Measurements from ENCODE around the gene ISL2.
"Not testable (repeated sequence)": the region's sequence is repeated elsewhere in the genome, so short reads cannot be mapped to it uniquely, and the experiment has no call there.

Gene ISL2

GRCh38 chr15:76336254-76337058 is at the start of gene ISL2:
ISL2 (plus strand) TSS chr15:76336773; CDS start chr15:76336884, 111 bp downstream.
- Histone ChIP-seq H3K27ac (ENCODE audit: low read depth in 2 of 2, low read length in 2 of 2) (peak within 1 kb of the TSS in 1 of 2 donors; percentile 38), H3K9ac (ENCODE audit: low read depth in 1 of 2, low read length in 2 of 2) (peak within 1 kb of the TSS; percentile 10 to 32), H3K9me3 (ENCODE audit: control insufficient read depth in 2 of 2, low read length in 2 of 2) (no peaks in the 10 kb centered on the region), H3K27me3 (ENCODE audit: control insufficient read depth in 2 of 2, insufficient read depth in 2 of 2, low read length in 2 of 2) (peaks cover 67 to 72% of the 10 kb centered on the region in 2 donors), H3K4me1 (ENCODE audit: control insufficient read depth in 2 of 2, insufficient read depth in 2 of 2, low read length in 2 of 2) (peaks cover 42 to 47% of the 10 kb centered on the region in 2 donors), H3K36me3 (ENCODE audit: control insufficient read depth in 2 of 2, insufficient read depth in 2 of 2, low read length in 2 of 2) (no peaks in the 10 kb centered on the region), H3K4me3 (ENCODE audit: low read length in 2 of 2) (peak within 1 kb of the TSS; percentile 38 to 73)

- Histone ChIP-seq H3K9me3 (ENCODE audit: control insufficient read depth in 2 of 2, low read length in 2 of 2) (no peaks in the 10 kb centered on the region), H3K27me3 (ENCODE audit: control insufficient read depth in 2 of 2, insufficient read depth in 2 of 2, low read length in 2 of 2) (no peaks in the 10 kb centered on the region), H3K4me3 (ENCODE audit: low read length in 2 of 2) (no peak overlapping the region), H3K4me1 (ENCODE audit: control insufficient read depth in 2 of 2, insufficient read depth in 2 of 2, low read length in 2 of 2) (no peaks in the 10 kb centered on the region), H3K27ac (ENCODE audit: low read depth in 2 of 2, low read length in 2 of 2) (no peak overlapping the region), H3K9ac (ENCODE audit: low read depth in 1 of 2, low read length in 2 of 2) (no peak overlapping the region), H3K36me3 (ENCODE audit: control insufficient read depth in 2 of 2, insufficient read depth in 2 of 2, low read length in 2 of 2) (peaks cover 13 to 21% of the 10 kb centered on the region in 2 donors)
These were observed 47.0 kb upstream of the ISL2 start for GRCh38 chr15:76289582-76289981.

DNA sequence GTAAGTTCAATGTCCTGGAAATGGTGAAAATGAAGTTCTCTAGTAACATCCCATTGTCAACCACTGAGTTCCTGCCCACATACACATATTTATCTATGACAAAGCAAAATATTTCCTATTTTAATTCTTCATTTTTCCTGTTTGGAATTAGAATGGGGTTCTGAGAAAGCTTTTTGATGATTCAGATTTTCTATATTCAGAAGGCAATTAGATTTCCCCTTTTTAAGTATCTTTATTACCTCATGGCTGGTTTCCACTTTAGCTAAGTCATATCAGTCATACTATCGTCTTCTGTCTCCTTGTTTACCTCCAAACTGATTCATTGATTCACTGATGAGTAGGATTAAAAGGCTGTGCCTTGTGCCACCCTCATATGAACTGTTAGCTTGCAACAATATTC is 43.2 kb upstream of the ISL2 start:
- H3K9me3 ChIP-seq (ENCODE audit: control insufficient read depth in 2 of 2, low read length in 2 of 2): no peaks in the 10 kb centered on the region
- H3K4me1 ChIP-seq (ENCODE audit: control insufficient read depth in 2 of 2, insufficient read depth in 2 of 2, low read length in 2 of 2): peaks cover 0 to 2% of the 10 kb centered on the region in 2 donors
- H3K4me3 ChIP-seq (ENCODE audit: low read length in 2 of 2): no peak overlapping the region
- no peaks in the 10 kb centered on the region for H3K27me3 ChIP-seq (ENCODE audit: control insufficient read depth in 2 of 2, insufficient read depth in 2 of 2, low read length in 2 of 2)
- H3K27ac ChIP-seq (ENCODE audit: low read depth in 2 of 2, low read length in 2 of 2): no peak overlapping the region
- no peak overlapping the region for H3K9ac ChIP-seq (ENCODE audit: low read depth in 1 of 2, low read length in 2 of 2)
- no peaks in the 10 kb centered on the region for H3K36me3 ChIP-seq (ENCODE audit: control insufficient read depth in 2 of 2, insufficient read depth in 2 of 2, low read length in 2 of 2)

GRCh38 chr15:76294463-76294862 is 42.1 kb upstream of the ISL2 start:
- H3K4me1 ChIP-seq (ENCODE audit: control insufficient read depth in 2 of 2, insufficient read depth in 2 of 2, low read length in 2 of 2); H3K27me3 ChIP-seq (ENCODE audit: control insufficient read depth in 2 of 2, insufficient read depth in 2 of 2, low read length in 2 of 2); H3K9me3 ChIP-seq (ENCODE audit: control insufficient read depth in 2 of 2, low read length in 2 of 2); H3K9ac ChIP-seq (ENCODE audit: low read depth in 1 of 2, low read length in 2 of 2); H3K27ac ChIP-seq (ENCODE audit: low read depth in 2 of 2, low read length in 2 of 2); H3K4me3 ChIP-seq (ENCODE audit: low read length in 2 of 2); H3K36me3 ChIP-seq (ENCODE audit: control insufficient read depth in 2 of 2, insufficient read depth in 2 of 2, low read length in 2 of 2): not testable (repeated sequence)

GRCh38 chr15:76296849-76297248 is 39.7 kb upstream of the ISL2 start:
- peaks cover 0 to 2% of the 10 kb centered on the region in 2 donors for H3K36me3 ChIP-seq (ENCODE audit: control insufficient read depth in 2 of 2, insufficient read depth in 2 of 2, low read length in 2 of 2)
- no peak overlapping the region for H3K9ac ChIP-seq (ENCODE audit: low read depth in 1 of 2, low read length in 2 of 2)
- no peak overlapping the region for H3K27ac ChIP-seq (ENCODE audit: low read depth in 2 of 2, low read length in 2 of 2)
- H3K4me1 ChIP-seq (ENCODE audit: control insufficient read depth in 2 of 2, insufficient read depth in 2 of 2, low read length in 2 of 2): peaks cover 0 to 10% of the 10 kb centered on the region in 2 donors
- no peaks in the 10 kb centered on the region for H3K27me3 ChIP-seq (ENCODE audit: control insufficient read depth in 2 of 2, insufficient read depth in 2 of 2, low read length in 2 of 2)
- no peaks in the 10 kb centered on the region for H3K9me3 ChIP-seq (ENCODE audit: control insufficient read depth in 2 of 2, low read length in 2 of 2)
- H3K4me3 ChIP-seq (ENCODE audit: low read length in 2 of 2): no peak overlapping the region

DNA sequence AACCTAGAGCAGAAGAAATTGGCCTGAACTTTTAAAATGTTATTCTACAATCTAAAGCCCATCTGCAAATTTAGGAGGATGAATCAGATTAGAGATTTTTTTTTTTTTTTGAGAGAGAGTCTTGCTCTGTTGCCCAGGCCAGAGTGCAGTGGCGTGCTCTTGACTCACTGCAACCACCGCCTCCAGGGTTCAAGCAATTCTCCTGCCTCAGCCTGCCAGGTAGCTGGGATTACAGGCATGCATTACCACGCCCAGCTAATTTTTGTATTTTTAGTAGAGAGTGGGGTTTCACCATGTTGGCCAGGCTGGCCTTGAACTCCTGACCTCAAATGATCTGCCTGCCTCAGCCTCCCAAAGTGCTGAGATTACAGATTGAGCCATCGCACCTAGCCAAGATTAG is 38.6 kb upstream of the ISL2 start:
- peaks cover 0 to 10% of the 10 kb centered on the region in 2 donors for H3K4me1 ChIP-seq (ENCODE audit: control insufficient read depth in 2 of 2, insufficient read depth in 2 of 2, low read length in 2 of 2)
- not testable (repeated sequence) for H3K27ac ChIP-seq (ENCODE audit: low read depth in 2 of 2, low read length in 2 of 2); H3K36me3 ChIP-seq (ENCODE audit: control insufficient read depth in 2 of 2, insufficient read depth in 2 of 2, low read length in 2 of 2); H3K27me3 ChIP-seq (ENCODE audit: control insufficient read depth in 2 of 2, insufficient read depth in 2 of 2, low read length in 2 of 2); H3K9me3 ChIP-seq (ENCODE audit: control insufficient read depth in 2 of 2, low read length in 2 of 2); H3K9ac ChIP-seq (ENCODE audit: low read depth in 1 of 2, low read length in 2 of 2); H3K4me3 ChIP-seq (ENCODE audit: low read length in 2 of 2)

DNA sequence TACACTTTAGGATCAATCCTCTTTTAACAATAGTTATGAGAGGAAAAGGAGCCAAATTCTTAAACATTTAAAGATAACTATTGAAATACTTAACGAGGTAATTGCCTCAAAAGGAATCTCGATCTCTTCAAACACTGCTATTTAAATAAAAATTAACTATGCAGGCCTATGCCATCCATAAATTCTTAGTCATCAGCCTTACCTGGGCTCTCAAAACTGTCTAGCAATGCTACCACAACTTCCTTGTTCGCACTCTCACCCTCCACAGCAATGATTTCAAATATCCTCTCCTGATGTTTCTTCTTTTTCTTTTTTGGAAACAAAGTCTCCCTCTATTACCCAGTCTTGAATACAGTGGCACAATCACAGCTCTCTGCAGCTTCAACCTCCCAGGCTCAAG is 37.6 kb upstream of the ISL2 start:
- peaks cover 0 to 10% of the 10 kb centered on the region in 2 donors for H3K4me1 ChIP-seq (ENCODE audit: control insufficient read depth in 2 of 2, insufficient read depth in 2 of 2, low read length in 2 of 2)
- no peaks in the 10 kb centered on the region for H3K27me3 ChIP-seq (ENCODE audit: control insufficient read depth in 2 of 2, insufficient read depth in 2 of 2, low read length in 2 of 2)
- no peaks in the 10 kb centered on the region for H3K9me3 ChIP-seq (ENCODE audit: control insufficient read depth in 2 of 2, low read length in 2 of 2)
- no peak overlapping the region for H3K4me3 ChIP-seq (ENCODE audit: low read length in 2 of 2)
- no peak overlapping the region for H3K27ac ChIP-seq (ENCODE audit: low read depth in 2 of 2, low read length in 2 of 2)
- H3K36me3 ChIP-seq (ENCODE audit: control insufficient read depth in 2 of 2, insufficient read depth in 2 of 2, low read length in 2 of 2): peaks cover 0 to 2% of the 10 kb centered on the region in 2 donors
- no peak overlapping the region for H3K9ac ChIP-seq (ENCODE audit: low read depth in 1 of 2, low read length in 2 of 2)

DNA sequence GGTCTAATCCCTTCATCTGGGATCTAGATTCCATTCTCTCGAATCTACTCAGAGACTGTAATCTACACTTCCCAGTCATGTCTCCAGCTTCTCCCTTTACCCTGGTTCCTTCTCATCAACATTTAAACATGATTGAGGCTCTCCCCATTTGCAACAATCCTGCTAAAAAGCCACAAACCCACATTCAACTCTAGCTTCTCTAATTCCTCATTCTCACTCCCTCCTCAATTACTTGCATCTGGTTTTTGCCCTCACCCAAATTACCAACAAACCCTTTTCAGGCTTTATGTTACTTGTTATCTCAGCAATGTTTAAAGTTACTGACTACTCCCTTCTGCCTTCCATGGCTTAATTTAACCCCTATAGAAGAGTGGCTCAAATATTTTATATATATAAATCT is 36.8 kb upstream of the ISL2 start:
- no peaks in the 10 kb centered on the region for H3K27me3 ChIP-seq (ENCODE audit: control insufficient read depth in 2 of 2, insufficient read depth in 2 of 2, low read length in 2 of 2)
- peaks cover 0 to 10% of the 10 kb centered on the region in 2 donors for H3K4me1 ChIP-seq (ENCODE audit: control insufficient read depth in 2 of 2, insufficient read depth in 2 of 2, low read length in 2 of 2)
- H3K36me3 ChIP-seq (ENCODE audit: control insufficient read depth in 2 of 2, insufficient read depth in 2 of 2, low read length in 2 of 2): peaks cover 0 to 2% of the 10 kb centered on the region in 2 donors
- no peaks in the 10 kb centered on the region for H3K9me3 ChIP-seq (ENCODE audit: control insufficient read depth in 2 of 2, low read length in 2 of 2)
- no peak overlapping the region for H3K4me3 ChIP-seq (ENCODE audit: low read length in 2 of 2)
- no peak overlapping the region for H3K9ac ChIP-seq (ENCODE audit: low read depth in 1 of 2, low read length in 2 of 2)
- H3K27ac ChIP-seq (ENCODE audit: low read depth in 2 of 2, low read length in 2 of 2): no peak overlapping the region

DNA sequence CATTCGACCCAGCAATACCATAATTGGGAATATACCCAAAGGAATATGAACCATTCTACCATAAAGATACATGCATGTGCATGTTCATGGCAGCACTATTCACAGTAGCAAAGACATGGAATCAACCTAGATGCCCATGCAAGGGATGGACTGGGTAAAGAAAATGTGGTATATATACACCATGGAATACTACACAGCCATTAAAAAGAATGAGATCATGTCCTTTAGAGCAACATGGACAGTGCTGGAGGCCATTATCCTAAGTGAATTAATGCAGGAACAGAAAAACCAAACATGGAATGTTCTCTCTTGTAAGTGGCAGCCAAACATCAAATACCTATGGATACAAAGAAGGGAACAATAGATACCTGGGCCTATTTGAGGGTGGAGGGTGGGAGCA is 32.7 kb upstream of the ISL2 start:
- H3K36me3 ChIP-seq (ENCODE audit: control insufficient read depth in 2 of 2, insufficient read depth in 2 of 2, low read length in 2 of 2): peaks cover 0 to 2% of the 10 kb centered on the region in 2 donors
- peaks cover 0 to 5% of the 10 kb centered on the region in 2 donors for H3K4me1 ChIP-seq (ENCODE audit: control insufficient read depth in 2 of 2, insufficient read depth in 2 of 2, low read length in 2 of 2)
- no peaks in the 10 kb centered on the region for H3K27me3 ChIP-seq (ENCODE audit: control insufficient read depth in 2 of 2, insufficient read depth in 2 of 2, low read length in 2 of 2)
- no peak overlapping the region for H3K4me3 ChIP-seq (ENCODE audit: low read length in 2 of 2)
- no peak overlapping the region for H3K27ac ChIP-seq (ENCODE audit: low read depth in 2 of 2, low read length in 2 of 2)
- no peak overlapping the region for H3K9ac ChIP-seq (ENCODE audit: low read depth in 1 of 2, low read length in 2 of 2)
- H3K9me3 ChIP-seq (ENCODE audit: control insufficient read depth in 2 of 2, low read length in 2 of 2): no peaks in the 10 kb centered on the region

DNA sequence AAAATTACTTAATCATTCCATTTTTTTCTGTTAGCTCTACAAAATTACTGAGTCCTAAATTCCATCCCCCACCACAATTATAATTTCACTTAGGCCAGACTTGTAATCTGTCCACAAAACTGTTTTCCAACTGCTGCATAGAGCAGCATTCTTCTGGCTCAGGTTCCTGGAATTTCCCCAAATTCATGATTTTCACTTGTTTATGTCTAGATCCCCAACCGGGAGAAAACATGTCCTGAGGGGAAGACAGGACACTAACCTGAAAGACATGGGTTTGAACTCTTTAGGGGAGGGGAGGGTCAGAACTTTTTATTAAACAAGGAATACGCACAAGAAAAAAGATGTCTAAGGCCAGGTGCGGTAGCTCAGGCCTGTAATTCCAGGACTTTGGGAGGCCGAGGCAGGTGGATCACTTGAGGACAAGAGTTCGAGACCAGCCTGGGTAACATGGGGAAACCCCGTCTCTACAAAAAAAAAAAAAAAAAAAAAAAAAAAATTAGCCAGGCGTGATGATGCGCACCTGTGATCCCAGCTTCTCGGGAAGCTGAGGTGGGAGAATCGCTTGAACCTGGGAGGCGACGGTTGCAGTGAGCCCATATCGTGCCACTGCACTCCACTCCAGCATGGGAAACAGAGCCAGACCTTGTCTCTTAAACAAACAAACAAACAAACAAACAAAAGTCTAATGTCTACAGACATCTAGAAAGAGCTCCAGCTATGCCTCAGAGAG is 26.8 kb upstream of the ISL2 start:
- Histone ChIP-seq H3K36me3 (ENCODE audit: control insufficient read depth in 2 of 2, insufficient read depth in 2 of 2, low read length in 2 of 2) (no peaks in the 10 kb centered on the region), H3K9me3 (ENCODE audit: control insufficient read depth in 2 of 2, low read length in 2 of 2) (no peaks in the 10 kb centered on the region), H3K4me1 (ENCODE audit: control insufficient read depth in 2 of 2, insufficient read depth in 2 of 2, low read length in 2 of 2) (peaks cover 10 to 13% of the 10 kb centered on the region in 2 donors), H3K27me3 (ENCODE audit: control insufficient read depth in 2 of 2, insufficient read depth in 2 of 2, low read length in 2 of 2) (no peaks in the 10 kb centered on the region), H3K9ac (ENCODE audit: low read depth in 1 of 2, low read length in 2 of 2) (peak overlapping the region; percentile 90 to 93), H3K27ac (ENCODE audit: low read depth in 2 of 2, low read length in 2 of 2) (no peak overlapping the region), H3K4me3 (ENCODE audit: low read length in 2 of 2) (peak overlapping the region in 1 of 2 donors; percentile 92)
